GM04504 (cell line): ENCODE data around the gene ZNF471.

Experiments used
- DNase-seq: peaks from one replicate; pipeline ENCODE4 v3.0.0-alpha.2; 2012; ENCODE audit warnings: low read depth

The ZNF471 gene

DNA sequence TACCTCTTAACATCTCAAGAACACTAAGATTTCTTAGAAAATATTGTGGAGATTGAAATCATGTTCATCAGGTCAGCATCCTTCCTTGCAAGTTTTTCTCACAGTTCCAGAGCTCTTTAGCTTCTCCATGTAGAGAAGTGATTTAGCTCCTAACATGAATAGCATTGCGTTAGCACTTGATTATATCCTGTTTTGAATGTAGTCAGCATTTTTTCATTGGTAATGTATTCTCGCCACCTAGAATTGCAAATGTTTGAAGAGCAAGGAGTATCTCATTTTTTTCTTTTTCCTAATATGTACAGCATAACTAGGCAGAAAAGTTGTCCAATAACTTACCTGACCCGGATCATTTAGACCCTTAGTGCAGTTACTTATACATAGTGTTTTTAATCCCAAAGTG lies 66.3 kb downstream of the ZNF471 start:
- no peak for DNase-seq

DNA sequence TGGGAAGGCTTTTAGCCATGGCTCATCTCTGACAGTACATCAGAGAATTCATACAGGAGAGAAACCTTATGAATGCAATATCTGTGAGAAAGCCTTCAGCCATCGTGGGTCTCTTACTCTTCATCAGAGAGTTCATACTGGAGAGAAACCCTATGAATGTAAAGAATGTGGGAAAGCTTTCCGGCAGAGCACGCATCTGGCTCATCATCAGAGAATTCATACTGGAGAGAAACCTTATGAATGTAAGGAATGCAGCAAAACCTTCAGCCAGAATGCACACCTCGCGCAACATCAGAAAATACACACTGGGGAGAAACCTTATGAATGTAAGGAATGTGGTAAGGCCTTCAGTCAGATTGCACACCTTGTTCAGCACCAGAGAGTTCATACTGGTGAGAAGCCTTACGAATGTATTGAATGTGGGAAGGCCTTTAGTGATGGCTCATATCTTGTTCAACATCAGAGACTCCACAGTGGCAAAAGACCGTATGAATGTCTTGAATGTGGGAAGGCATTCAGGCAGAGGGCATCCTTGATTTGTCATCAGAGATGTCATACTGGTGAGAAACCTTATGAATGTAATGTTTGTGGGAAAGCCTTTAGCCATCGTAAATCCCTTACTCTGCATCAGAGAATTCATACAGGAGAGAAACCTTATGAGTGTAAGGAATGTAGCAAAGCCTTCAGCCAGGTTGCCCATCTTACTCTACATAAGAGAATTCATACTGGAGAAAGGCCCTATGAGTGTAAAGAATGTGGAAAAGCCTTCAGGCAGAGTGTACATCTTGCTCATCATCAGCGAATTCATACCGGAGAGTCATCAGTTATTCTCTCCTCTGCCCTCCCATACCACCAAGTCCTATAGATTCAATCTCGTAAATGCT lies 70.3 kb downstream of the ZNF471 start:
- no peak for DNase-seq
